ENCODE results near the gene HK1.
A peak's percentile ranks its signal among the peaks of the same experiment; 100 is the strongest.
"Not testable (repeated sequence)": the region's sequence is repeated elsewhere in the genome, so short reads cannot be mapped to it uniquely, and the experiment has no call there.

The HK1 gene

DNA sequence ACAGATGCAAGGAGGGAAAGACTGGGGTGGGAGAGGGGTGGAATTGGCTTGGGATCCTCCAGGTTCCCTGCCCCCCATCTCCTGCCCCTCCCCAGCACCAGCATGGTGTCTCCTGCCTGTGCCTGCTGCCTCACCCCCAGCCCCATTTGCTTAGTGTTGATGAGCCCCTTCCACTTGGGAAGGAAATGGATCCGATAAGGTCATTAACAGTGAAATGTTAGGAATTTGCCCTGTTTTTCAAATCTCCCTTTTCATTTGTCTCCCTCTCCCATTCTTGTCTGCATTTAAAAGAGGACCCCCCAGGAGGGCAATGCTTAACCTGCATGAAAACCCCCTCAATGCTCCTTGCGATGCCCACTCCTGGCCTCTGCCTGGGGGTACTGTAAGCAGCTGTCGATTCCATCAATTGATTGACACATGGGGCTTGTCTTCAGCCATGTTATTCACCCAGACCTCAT is 51.5 kb downstream of the HK1 start:
- DNase-seq, result no peak

GRCh38 chr10:69331161-69331560 is 52.9 kb downstream of the HK1 start:
- no peak for DNase-seq

DNA sequence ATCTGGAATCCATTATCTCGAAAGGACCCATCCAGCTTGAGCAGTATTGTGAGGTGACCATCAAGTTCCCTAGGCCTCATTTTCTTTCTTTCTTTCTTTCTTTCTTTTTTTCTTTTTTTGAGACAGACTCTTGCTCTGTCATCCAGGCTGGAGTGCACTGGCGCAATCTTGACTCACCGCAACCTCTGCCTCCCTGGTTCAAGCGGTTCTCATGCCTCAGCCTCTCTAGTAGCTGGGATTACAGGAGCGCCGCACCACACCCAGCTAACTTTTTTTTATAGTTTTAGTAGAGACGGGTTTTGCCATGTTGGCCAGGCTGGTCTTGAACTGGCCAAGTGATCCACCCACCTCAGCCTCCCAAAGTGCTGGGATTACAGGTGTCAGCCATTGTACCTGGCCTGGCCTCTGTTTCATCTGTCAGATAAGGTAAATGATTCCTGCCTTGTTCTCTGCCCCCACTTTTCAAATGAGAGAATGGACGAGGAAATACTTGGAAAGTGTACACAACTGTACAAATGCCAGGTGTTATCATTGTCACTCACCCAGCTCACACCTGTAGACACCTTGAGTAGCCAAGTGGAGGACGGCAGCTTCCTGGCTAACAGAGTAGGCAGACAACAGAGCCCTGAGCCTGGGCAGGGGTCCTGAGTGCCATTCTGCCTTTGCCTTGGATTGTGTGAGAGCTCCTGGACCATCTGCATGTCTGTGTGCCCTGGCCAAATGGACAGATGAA is 54.1 kb downstream of the HK1 start:
- no peak for DNase-seq

DNA sequence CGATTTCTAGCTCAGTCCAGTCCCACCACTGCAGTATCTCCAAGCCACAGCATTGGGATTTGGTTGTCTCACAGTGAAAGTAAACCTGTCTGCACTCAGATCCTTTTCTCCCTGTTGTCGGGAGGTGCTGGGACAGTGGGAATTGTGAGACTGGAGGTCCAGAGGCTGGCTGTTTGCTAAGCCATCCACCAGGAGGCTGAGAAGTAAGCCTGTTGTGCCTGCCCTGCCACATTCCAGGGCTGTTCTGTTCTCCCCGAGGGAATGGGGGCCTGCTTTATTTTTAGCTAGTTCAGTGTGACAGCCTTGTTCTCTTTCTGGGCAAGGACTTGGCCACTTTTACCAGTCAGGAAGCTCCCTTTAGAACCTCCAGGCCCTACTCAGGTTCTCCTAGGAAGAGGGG is 54.9 kb downstream of the HK1 start:
- DNase-seq, result no peak

- DNase-seq, result not testable (repeated sequence)
These were observed 55.6 kb downstream of the HK1 start for GRCh38 chr10:69333865-69334301.

- no peak for DNase-seq
These were observed 56.2 kb downstream of the HK1 start for GRCh38 chr10:69334302-69335062.

- no peak for DNase-seq
These were observed 56.8 kb downstream of the HK1 start for GRCh38 chr10:69335063-69335587.

DNA sequence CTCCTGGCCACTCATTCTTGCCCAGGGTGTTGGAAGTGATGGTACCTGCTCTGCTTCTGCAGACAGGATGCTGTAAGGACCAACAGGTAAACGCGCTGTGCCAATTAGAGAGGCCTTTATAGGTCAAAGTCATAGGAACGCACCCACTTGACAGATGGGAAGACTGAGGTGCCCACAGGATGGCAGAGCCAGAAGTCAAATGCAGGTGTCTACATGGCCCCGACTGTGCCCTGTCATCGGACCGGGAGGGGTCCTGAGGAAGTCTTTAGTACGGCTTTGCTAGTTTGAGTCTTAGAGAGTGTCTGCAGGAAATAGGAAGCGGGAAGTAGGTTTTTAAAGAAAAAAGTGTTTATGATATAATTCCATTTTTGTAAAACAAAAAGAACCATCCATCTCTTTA is 57.3 kb downstream of the HK1 start:
- no peak for DNase-seq

GRCh38 chr10:69336952-69337295 is 58.6 kb downstream of the HK1 start:
- DNase-seq, result no peak

GRCh38 chr10:69337296-69338132 is 59.2 kb downstream of the HK1 start:
- peak; percentile 47 for DNase-seq

DNA sequence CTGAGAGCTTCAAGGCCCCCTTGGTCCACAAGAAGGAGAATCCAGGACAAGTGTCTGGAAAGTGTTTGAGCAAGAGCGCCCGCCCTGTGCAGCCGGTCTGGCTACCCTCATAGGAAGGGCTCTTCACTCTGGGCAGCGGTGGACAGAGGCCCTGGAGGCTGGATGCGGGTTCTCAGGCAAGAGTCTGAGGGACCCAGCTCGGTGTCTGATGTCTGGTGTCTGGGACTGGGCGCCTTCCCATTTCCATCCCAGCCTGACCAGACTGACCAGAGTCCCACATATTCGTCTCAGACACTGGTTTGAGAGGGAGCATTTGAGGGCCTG is 59.8 kb downstream of the HK1 start:
- DNase-seq, result no peak

- no peak for DNase-seq
These were observed 60.5 kb downstream of the HK1 start for GRCh38 chr10:69338547-69339450.

DNA sequence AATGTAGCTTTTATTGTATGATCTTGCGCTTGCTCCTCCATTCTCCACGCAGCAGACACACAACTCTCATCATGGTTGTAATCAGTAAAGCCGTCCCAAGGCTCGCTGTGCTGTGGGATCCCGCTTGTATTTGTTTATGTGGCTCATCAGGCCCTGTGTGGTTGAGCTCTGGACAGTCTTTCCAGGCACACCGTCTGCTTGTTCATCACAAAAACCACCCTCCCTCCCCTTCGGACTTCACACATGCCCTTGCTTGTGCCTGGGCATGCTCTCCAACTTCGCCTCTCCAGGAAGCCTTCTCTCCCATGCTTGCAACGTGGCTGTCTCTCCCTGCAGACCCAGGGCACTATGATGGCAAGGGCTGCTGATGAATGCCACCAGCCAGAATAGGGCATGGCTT is 62.4 kb downstream of the HK1 start:
- DNase-seq, result no peak

DNA sequence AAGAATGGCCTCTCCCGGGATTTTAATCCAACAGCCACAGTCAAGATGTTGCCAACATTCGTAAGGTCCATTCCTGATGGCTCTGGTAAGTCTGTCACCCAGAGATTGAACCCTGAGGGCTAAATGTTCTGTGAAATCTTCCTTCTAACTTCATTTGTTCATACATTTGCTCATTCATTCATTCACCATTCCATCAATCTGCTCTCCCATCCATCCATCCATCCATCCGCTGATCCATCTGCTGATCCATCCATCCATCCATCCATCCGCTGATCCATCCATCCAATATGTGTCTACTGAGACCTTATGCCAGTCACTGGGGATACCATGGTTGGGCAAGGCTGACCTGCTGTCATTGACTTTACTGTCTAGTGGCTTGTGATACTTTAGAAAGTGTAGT is 65.6 kb downstream of the HK1 start:
- no peak for DNase-seq

DNA sequence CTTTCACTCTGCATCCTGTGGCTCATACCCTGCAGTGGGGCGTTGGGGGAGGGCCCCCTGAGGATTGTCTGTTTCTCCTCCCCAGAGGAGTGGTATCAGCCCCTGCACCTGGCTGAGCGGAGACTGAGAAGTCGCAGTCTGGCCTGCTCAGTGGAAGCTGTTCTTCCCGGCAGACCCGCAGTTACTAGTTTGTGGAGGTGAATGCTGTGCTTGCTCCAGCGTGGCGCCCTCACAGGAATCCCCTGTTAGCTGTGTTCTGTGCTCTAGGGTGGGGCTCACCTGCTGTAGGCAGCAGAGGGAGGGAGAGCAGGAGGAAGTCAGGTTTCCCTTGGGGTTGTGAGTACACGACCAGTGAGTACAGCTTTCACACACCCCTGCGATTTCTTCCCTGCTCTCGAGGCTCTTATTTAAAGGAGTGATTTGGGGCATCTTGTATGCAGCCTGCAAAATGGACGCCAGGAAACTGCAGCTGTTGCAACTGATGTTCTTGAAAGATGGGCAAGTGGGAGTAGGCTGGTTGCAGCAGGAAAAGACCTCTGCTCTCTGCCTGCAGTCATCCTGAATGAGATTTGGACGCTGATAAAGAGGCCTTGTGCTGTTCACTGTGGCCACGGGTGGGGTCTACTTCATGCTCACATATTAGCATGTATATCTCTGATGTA is 66.4 kb downstream of the HK1 start:
- peak; percentile 27 for DNase-seq

DNA sequence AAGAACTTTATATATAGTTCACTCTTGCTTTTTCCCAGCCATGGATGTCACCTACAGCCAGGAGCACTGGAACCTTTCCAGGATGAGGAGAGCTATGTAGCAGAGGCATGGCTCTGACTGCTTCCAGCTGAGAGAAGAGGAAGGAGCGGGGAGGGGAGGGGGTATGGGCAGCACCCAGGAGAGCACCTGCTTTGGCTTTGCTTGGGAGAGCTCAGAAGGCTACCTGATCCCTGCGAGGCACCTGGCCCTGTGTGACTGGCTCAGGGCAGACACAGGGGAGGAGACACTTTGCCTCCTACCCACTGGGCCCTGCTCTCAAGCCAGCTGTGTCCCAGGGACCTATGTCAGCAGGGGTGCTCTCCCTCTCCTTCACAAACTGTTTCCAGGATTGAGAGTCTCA is 67.1 kb downstream of the HK1 start:
- peak; percentile 63 for DNase-seq

DNA sequence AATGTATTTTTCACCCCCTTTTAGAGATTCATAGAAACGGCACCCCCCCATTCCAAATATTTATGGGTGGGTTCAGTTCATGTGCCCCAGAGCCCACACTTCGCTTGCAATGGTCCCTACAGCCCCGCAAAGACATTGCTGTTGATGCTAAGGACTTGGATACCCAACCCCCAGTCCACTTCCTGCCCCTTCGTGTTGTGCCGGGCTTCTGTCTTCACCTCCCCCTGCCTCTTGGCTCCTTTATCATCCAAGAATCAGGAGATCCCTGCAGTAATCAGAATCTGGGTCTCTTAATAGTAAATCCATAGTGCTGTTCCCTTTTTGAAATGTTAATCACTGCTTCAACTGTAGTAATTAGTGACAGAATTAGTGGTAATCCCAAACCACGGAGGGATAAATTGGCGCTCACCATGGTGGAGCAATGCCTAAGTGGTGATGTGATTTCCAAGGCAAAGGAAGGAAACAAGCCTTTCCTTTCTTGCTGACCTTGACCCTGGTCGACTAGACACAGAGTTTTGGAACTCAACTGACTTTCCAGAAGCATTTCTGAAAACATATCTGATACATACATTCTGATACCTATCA is 67.7 kb downstream of the HK1 start:
- DNase-seq, result no peak

- DNase-seq, result no peak
These were observed 68.5 kb downstream of the HK1 start for GRCh38 chr10:69346776-69347175.

GRCh38 chr10:69348816-69349541 is 70.7 kb downstream of the HK1 start:
- peak; percentile 73 for DNase-seq

GRCh38 chr10:69349542-69349888 is 71.2 kb downstream of the HK1 start:
- no peak for DNase-seq

DNA sequence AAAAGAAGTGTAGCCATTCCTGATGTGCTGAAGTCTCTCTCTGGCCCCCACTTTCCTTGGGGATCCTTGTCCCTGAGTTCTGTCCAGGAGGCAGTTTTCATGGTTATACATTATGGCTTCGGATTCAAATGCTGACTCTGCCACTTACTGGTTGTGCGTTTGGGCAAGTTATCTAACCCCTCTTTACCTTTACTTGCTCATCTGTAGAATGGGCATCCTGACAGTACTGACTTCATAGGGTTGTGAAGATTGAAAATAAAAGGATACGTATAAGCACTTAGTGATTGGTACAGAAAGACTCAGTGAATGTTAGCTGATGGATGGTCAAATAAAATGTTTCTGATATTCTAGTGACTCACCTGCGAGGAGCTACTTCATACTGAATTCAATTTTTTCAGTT is 73.3 kb downstream of the HK1 start:
- DNase-seq, result no peak
